ENCODE data around the gene KSR2.

Gene KSR2

GRCh38 chr12:117476341-117476740, 492.4 kb downstream of the KSR2 start:
- in situ Hi-C loops (cut with HindIII; ENCODE audit: low sequenced_read_pairs) = no loop called here

DNA sequence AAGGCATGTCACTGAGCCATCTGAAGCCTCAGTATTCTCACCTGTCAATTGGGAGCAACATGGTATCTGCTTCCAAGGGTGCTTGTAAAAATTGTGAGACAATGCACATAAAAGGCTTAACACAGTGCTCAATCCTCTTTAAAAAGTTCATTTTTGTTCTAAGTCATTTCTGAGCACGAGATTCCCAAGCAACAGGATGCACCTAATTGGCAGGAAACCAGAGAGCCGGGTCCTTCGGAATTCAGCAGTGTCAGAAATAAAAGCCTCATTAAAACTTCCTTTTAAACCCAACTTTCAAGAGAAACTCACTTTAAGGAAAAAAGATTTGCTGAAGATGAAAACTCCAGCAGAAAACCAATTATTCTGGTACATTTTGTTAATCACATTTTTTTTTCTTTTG, 494.9 kb downstream of the KSR2 start:
- in situ Hi-C loops (cut with HindIII; ENCODE audit: low sequenced_read_pairs) = no loop called here

- in situ Hi-C loops (cut with HindIII; ENCODE audit: low sequenced_read_pairs) = no loop called here
These were observed 495.8 kb downstream of the KSR2 start for GRCh38 chr12:117472983-117473382.

- in situ Hi-C loops (cut with HindIII; ENCODE audit: low sequenced_read_pairs) = no loop called here
These were observed 498.0 kb downstream of the KSR2 start for GRCh38 chr12:117470804-117471203.

DNA sequence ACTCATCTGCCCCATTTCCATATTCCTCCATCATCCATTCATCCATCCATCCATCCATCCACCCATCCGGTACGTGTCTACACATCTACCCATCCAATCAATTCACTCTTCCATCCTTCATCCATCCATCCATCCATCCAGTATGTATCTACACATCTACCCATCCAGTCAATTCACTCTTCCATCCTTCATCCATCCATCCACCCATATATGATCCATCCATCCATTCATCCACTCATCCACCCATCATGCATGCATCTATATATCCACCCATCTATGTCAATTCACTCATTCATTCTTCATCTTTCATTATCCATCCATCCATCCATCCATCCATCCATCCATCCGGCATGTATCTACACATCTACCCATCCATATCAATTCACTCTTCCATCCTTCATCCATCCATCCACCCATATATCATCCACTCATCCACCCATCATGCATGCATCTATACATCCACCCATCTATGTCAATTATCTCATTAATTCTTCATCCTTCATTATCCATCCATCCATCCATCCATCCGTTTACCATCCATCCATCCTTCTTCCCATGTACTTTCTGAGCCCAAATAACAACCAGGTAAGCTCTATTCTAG, 498.8 kb downstream of the KSR2 start:
- in situ Hi-C loops (cut with HindIII; ENCODE audit: low sequenced_read_pairs) = no loop called here

DNA sequence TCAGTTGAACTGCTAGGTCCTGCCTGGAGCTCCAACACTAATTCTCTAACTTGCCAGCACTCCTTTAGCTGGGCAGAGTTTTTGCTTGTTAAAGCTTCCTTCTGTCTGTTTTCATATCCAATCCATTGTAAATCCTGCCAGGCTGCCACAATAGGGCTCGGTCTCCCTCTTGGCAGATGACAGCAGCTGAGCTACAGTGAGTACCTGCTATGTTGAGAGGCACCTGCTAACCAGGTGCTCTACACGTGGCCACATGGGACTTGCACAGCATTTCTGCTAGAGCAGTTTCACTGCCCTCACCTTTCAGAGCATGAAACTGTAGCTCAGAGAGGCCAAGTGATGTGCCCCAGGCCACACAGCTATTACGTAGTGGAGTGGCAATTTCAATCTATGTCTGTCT, 500.8 kb downstream of the KSR2 start:
- in situ Hi-C loops (cut with HindIII; ENCODE audit: low sequenced_read_pairs) = no loop called here

DNA sequence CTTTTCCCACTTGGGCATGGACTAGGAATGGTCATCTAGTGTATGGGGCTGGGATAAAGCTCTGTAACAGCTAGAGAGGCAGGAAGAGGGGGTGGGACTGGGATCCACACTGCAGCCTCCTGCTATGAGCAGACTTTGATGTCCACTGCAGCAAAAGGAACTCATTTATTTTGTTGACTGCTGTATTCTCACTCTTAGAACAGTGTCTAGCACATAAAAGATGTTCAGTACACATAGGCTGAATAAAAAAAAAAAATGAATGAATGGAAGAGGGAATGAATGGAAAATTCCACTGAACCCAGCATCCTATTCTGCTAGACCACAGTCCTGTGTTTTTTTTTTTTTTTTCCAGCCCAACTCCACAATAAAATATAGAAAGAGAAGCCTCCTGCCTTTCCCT, 501.2 kb downstream of the KSR2 start:
- in situ Hi-C loops (cut with HindIII; ENCODE audit: low sequenced_read_pairs) = no loop called here

- in situ Hi-C loops (cut with HindIII; ENCODE audit: low sequenced_read_pairs) = no loop called here
These were observed 502.0 kb downstream of the KSR2 start for GRCh38 chr12:117466677-117467362.

DNA sequence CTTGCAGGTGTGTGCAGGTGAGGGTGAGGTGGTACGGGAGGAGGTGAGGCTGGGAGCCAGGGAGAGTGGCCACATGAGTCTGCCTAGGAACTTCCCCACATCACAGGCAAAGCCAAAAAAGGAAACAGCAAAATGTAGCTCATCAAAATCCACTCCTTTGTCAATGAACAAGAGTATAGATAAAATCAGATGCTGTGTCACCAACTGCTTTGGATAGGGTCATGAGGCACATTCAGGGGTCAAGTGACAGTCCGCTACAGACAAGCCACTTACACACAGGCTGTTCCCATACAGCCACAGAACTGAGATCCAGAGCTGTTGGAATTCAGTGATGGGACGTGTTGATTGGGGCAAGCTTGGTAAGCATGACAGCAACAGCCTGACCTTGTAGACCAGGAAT, 507.1 kb downstream of the KSR2 start:
- in situ Hi-C loops (cut with HindIII; ENCODE audit: low sequenced_read_pairs) = no loop called here

DNA sequence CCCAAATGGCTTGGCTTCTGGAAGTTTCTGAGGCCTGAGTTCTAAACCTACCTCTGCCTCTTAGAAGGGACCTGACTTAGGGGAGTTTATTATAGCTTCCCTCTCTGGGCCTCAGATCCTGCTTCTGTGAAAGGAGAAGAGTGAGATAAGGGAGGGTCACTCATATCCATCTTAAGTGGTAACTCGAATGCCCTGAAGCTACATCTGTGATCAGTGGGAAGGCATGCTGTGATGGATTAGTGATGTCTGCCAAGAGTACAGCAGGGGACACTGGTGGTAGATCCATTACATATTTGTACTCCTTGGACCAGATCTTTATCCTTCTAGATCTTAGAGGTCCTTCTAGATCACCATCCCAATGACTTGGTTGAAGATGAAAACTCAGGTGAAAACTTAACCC, 509.6 kb downstream of the KSR2 start:
- in situ Hi-C loops (cut with HindIII; ENCODE audit: low sequenced_read_pairs) = no loop called here

GRCh38 chr12:117457189-117457588, 511.6 kb downstream of the KSR2 start:
- in situ Hi-C loops (cut with HindIII; ENCODE audit: low sequenced_read_pairs) = no loop called here

- in situ Hi-C loops (cut with HindIII; ENCODE audit: low sequenced_read_pairs) = no loop called here
These were observed 512.7 kb downstream of the KSR2 start for GRCh38 chr12:117456076-117456475.

DNA sequence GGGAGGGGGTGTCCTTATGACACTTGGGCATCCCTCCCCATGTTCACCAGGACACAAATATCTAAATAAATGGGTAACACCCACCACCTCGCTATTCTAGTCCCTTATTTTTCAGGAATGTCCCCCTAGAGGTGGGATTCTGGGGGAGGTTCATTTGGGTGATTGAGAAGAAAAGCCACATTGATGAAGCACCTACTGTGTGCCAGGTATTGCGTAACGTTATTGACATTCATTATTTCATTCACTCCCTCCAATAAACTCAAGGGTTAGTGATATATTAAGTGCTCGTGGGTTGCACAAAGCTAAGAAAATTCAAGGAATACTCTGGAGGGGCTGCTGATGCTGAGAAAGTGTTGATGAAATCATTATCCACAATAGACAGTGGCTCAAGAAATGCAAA, 514.8 kb downstream of the KSR2 start:
- in situ Hi-C loops (cut with HindIII; ENCODE audit: low sequenced_read_pairs) = no loop called here

DNA sequence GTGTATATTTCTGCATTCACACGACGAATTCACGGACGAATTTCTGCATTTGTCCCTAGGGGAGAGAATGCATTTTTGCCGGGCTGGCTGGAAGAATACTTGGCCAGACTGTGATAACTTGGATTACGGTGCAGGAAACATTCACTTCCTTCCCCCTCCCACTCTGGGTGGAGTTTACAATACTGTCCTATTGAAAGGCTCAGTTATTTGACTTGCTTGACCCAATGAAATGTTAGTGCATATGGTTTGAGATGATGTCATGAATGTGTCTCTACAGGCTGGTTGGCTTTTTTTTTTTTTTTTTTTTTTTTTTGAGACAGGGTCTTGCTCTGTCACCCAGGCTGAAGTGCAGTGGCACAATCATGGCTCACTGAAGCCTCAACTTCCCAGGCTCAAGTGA, 516.7 kb downstream of the KSR2 start:
- in situ Hi-C loops (cut with HindIII; ENCODE audit: low sequenced_read_pairs) = no loop called here

- in situ Hi-C loops (cut with HindIII; ENCODE audit: low sequenced_read_pairs) = no loop called here
These were observed 518.6 kb downstream of the KSR2 start for GRCh38 chr12:117450209-117450608.

DNA sequence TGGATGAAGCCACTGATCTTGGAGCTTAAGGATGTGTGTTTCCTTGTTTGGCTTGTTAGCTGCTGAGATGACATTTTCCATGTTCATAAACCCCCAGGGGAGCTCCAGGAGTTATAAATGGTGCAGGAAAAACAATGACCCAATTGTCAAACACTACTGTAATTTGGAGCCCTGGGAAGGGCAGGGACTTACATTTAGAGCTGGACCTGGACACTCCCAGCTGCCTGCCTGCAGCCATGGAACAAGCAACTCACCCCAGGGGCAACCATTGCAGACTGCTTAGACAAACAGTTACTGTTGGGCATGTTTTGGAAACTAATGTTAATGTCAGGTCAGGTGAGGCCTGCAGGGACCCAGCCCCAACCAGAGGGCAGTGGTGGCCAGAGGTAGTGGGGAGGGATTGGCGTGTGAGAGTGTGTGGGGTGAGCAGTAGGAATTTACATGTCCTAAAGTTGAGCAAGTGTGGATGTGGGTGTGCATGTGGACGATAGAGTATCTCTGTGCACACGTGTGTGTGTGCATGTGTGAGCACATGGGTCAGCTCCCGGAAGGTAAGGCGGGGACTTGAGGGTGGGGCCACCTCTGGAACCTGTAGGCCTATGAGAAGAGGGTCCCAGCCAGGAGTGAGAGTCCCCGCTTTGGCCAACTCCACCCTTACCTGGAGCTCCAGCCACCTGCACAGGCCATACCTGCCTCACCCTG, 521.0 kb downstream of the KSR2 start:
- in situ Hi-C loops (cut with HindIII; ENCODE audit: low sequenced_read_pairs) = no loop called here

- in situ Hi-C loops (cut with HindIII; ENCODE audit: low sequenced_read_pairs) = no loop called here
These were observed 524.0 kb downstream of the KSR2 start for GRCh38 chr12:117444781-117445180.

- in situ Hi-C loops (cut with HindIII; ENCODE audit: low sequenced_read_pairs) = no loop called here
These were observed 527.0 kb downstream of the KSR2 start for GRCh38 chr12:117441751-117442150.

GRCh38 chr12:117440384-117440783, 528.4 kb downstream of the KSR2 start:
- in situ Hi-C loops (cut with HindIII; ENCODE audit: low sequenced_read_pairs) = no loop called here

DNA sequence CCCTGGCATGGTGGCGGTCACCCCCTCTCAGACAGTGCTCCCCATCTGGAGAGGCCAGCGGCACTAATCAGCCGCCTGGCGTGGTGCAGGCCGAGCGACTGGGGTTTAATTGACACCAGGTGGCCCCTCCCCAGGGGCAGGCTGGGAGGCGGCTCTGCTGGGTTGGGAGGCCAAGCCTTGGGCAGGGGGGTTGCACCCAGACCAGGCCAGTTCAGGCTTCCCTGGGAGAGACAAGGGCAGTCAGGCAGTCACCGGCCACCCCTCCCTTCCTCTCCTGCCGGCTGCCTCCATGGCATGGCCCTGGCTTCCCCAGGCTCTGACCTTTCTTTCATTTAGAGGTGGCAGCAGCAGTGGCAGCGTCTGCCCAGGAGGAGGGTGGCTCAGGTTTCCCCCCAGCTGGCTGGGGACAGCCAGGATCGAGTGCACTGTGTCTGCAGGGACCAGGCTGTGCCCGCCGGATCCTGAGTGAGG, 529.2 kb downstream of the KSR2 start:
- in situ Hi-C loops (cut with HindIII; ENCODE audit: low sequenced_read_pairs) = no loop called here

- in situ Hi-C loops (cut with HindIII; ENCODE audit: low sequenced_read_pairs) = no loop called here
These were observed 530.0 kb downstream of the KSR2 start for GRCh38 chr12:117438809-117439208.

Data from endothelial cell of hepatic sinusoid (primary cell).